CD14-positive monocyte (primary cell): ENCODE results near the gene MALL. TPM values are rescaled to one million over a fixed set of nuclear protein-coding genes. Genes with fewer than 3 reads are reported as not detected.
"Not testable (repeated sequence)": the region's sequence is repeated elsewhere in the genome, so short reads cannot be mapped to it uniquely, and the experiment has no call there.

ENCODE experiments used
- DNase-seq, 3 donors: peaks; one replicate each; pipeline ENCODE4 v3.0.0-alpha.2; 2011 to 2022
- H2AFZ ChIP-seq: 2 replicates; pipeline ENCODE4 v1.6.0; 2012; ENCODE audit warnings: mild to moderate bottlenecking, low read depth, low read length, inconsistent platforms; ENCODE audit not compliant: insufficient read depth, poor library complexity, severe bottlenecking
- H3K27ac ChIP-seq, 2 donors: 1 replicate in 1 of 2; 2 replicates in 1 of 2; pipeline ENCODE4 v1.5.1; 2012 to 2013; ENCODE audit warnings: low read length in 2 of 2, control low read depth in 1 of 2, inconsistent platforms in 1 of 2, low read depth in 1 of 2, mild to moderate bottlenecking in 1 of 2
- H3K27me3 ChIP-seq, 2 donors: one replicate each; pipeline versions ENCODE4 v1.6.0 to v1.6.1; 2011 to 2013; ENCODE audit warnings: low read length in 2 of 2; ENCODE audit not compliant: control insufficient read depth in 2 of 2, insufficient read depth in 2 of 2
- H3K36me3 ChIP-seq, 2 donors: replicated peaks in 1 of 2; 1 replicate in 1 of 2; 2 replicates in 1 of 2; pipeline versions ENCODE4 v1.5.1 to v1.6.1; 2012 to 2013; ENCODE audit warnings: low read length in 2 of 2, control low read depth in 1 of 2, inconsistent platforms in 1 of 2, mild to moderate bottlenecking in 1 of 2; ENCODE audit not compliant: insufficient read depth in 2 of 2, control insufficient read depth in 1 of 2
- H3K4me1 ChIP-seq, 2 donors: 1 replicate in 1 of 2; 2 replicates in 1 of 2; pipeline versions ENCODE4 v1.5.1 to v1.6.1; 2012 to 2013; ENCODE audit warnings: low read length in 2 of 2, control low read depth in 1 of 2, inconsistent platforms in 1 of 2, mild to moderate bottlenecking in 1 of 2, moderate library complexity in 1 of 2; ENCODE audit not compliant: insufficient read depth in 2 of 2, control insufficient read depth in 1 of 2
- H3K4me2 ChIP-seq: replicated peaks from 2 replicates; pipeline ENCODE3; 2012; ENCODE audit warnings: low read length, moderate library complexity, mild to moderate bottlenecking; ENCODE audit not compliant: poor library complexity, severe bottlenecking; ENCODE audit errors: extremely low read depth
- H3K4me3 ChIP-seq, 3 experiments: fragments of 200-600 bp in 1 of 3; sonication (generic) in 1 of 3; replicated peaks in 1 of 3; 1 replicate in 2 of 3; 2 replicates in 1 of 3; pipeline ENCODE4 v1.5.1; 2011 to 2013; ENCODE audit warnings: low read length in 3 of 3, mild to moderate bottlenecking in 3 of 3, control low read depth in 2 of 3, low read depth in 2 of 3, inconsistent platforms in 1 of 3, moderate library complexity in 1 of 3
- H3K79me2 ChIP-seq: 2 replicates; pipeline ENCODE4 v1.6.0; 2012; ENCODE audit warnings: mild to moderate bottlenecking, control low read depth, inconsistent platforms, low read length, moderate library complexity; ENCODE audit not compliant: insufficient read depth
- H3K9ac ChIP-seq: 2 replicates; pipeline ENCODE4 v1.6.0; 2017; ENCODE audit warnings: low read length, mild to moderate bottlenecking; ENCODE audit not compliant: insufficient read depth, poor library complexity, severe bottlenecking
- H3K9me3 ChIP-seq, 2 donors: replicated peaks in 1 of 2; 1 replicate in 1 of 2; 2 replicates in 1 of 2; pipeline versions ENCODE4 v1.5.1 to v1.6.1; 2012 to 2013; ENCODE audit warnings: low read length in 2 of 2, control low read depth in 1 of 2; ENCODE audit not compliant: control insufficient read depth in 1 of 2, insufficient read depth in 1 of 2
- H4K20me1 ChIP-seq: 2 replicates; pipeline ENCODE4 v1.6.0; 2012; ENCODE audit warnings: mild to moderate bottlenecking, low read length, control low read depth, moderate library complexity; ENCODE audit not compliant: insufficient read depth
- H3K27ac Mint-ChIP-seq, 7 donors: one replicate each; pipeline ENCODE4 v1.8.0; 2020; ENCODE audit warnings: mild to moderate bottlenecking in 7 of 7, mixed read lengths in 7 of 7, moderate library complexity in 6 of 7, inconsistent platforms in 2 of 7
- H3K27me3 Mint-ChIP-seq, 3 donors: one replicate each; pipeline ENCODE4 v1.8.0; 2021 to 2022; ENCODE audit warnings: low read depth in 3 of 3, mild to moderate bottlenecking in 3 of 3, mixed read lengths in 3 of 3, moderate library complexity in 3 of 3, inconsistent platforms in 1 of 3
- H3K36me3 Mint-ChIP-seq, 2 donors: one replicate each; pipeline ENCODE4 v1.8.0; 2020; ENCODE audit warnings: mixed read lengths in 2 of 2, inconsistent platforms in 1 of 2, mild to moderate bottlenecking in 1 of 2
- H3K4me1 Mint-ChIP-seq: one replicate; pipeline ENCODE4 v1.8.0; 2020; ENCODE audit warnings: mild to moderate bottlenecking, mixed read lengths
- H3K4me3 Mint-ChIP-seq, 2 donors: one replicate each; pipeline ENCODE4 v1.8.0; 2020; ENCODE audit warnings: mild to moderate bottlenecking in 2 of 2, mixed read lengths in 2 of 2, moderate library complexity in 1 of 2
- H3K9me3 Mint-ChIP-seq, 7 donors: one replicate each; pipeline ENCODE4 v1.8.0; 2020 to 2022; ENCODE audit warnings: mixed read lengths in 7 of 7, mild to moderate bottlenecking in 6 of 7, moderate library complexity in 6 of 7, inconsistent platforms in 2 of 7
- WGBS: methylation state at CpG from one replicate; pipeline ENCODE4 v1.1.5; 2013; ENCODE audit warnings: missing lambda C conversion rate; ENCODE audit not compliant: insufficient coverage; 5-methylcytosine and 5-hydroxymethylcytosine counted together
- intact Hi-C, 2 donors: fragments of 100-400 bp; cut with micrococcal nuclease; formaldehyde crosslinking; loops; one replicate each; pipeline versions ENCODE4 v1.15.0 to v1.15.1; 2023
- polyA plus RNA-seq, 3 donors: library from polyadenylated mRNA; depleted of rRNA in 1 of 3; unstranded in 2 of 3; stranded (reverse) in 1 of 3; fragments of 300-500 nt in 2 of 3; fragments of >200 nt in 1 of 3; fragmentation: Illumina TruSeq in 2 of 3; gene quantifications; 1 replicate in 2 of 3; 2 replicates in 1 of 3; pipeline ENCODE4 v1.2.3, GENCODE V29; 2012 to 2021

The MALL gene
- polyA plus RNA-seq, 3 donors, result 0.12 TPM; not detected in 2

GRCh38 chr2:110054521-110055407 lies 60.9 kb downstream of the MALL start:
- H3K27me3 Mint-ChIP-seq, H2AFZ ChIP-seq, H3K79me2 ChIP-seq, H4K20me1 ChIP-seq, H3K36me3 ChIP-seq, H3K9me3 ChIP-seq, H3K4me2 ChIP-seq, H3K4me1 Mint-ChIP-seq, H3K27me3 ChIP-seq, DNase-seq, H3K4me3 Mint-ChIP-seq, H3K4me1 ChIP-seq, H3K4me3 ChIP-seq, H3K27ac Mint-ChIP-seq, H3K9ac ChIP-seq, intact Hi-C loops, H3K27ac ChIP-seq, H3K9me3 Mint-ChIP-seq, H3K36me3 Mint-ChIP-seq: not testable (repeated sequence)
- no CpG with 5 or more reads among the region's 11 CpGs for WGBS

DNA sequence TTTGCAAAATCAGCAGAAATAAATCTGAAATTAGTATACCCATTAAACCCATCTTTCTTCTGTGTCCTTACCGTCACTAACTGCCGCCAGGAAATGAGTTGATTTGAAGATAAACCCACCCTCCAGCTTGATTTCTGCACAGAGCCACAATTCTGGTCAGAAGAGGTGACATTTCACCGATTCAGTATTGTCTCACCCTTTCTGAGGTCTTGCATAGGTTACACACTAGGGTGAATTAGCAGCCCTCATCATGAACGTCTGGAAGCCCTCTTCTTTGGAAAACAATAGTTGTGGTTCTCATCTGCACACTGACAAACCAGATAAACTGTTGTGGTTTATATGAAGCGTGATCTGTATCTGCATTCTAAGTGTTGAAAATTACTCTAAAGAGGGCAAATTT lies 61.9 kb downstream of the MALL start:
- H3K36me3 ChIP-seq, H3K9me3 ChIP-seq, intact Hi-C loops, H3K4me1 Mint-ChIP-seq, H3K4me1 ChIP-seq, H3K9ac ChIP-seq, H3K27ac Mint-ChIP-seq, H3K4me3 Mint-ChIP-seq, H3K36me3 Mint-ChIP-seq, H4K20me1 ChIP-seq, H3K27me3 ChIP-seq, DNase-seq, H3K4me2 ChIP-seq, H3K27ac ChIP-seq, H3K4me3 ChIP-seq, H2AFZ ChIP-seq, H3K9me3 Mint-ChIP-seq, H3K27me3 Mint-ChIP-seq, H3K79me2 ChIP-seq: not testable (repeated sequence)
- no CpG with 5 or more reads among the region's 5 CpGs for WGBS

- H3K27me3 ChIP-seq, H2AFZ ChIP-seq, H3K9ac ChIP-seq, H3K4me1 ChIP-seq, H3K27me3 Mint-ChIP-seq, H3K36me3 Mint-ChIP-seq, H3K79me2 ChIP-seq, H3K9me3 Mint-ChIP-seq, H3K36me3 ChIP-seq, H4K20me1 ChIP-seq, H3K4me3 ChIP-seq, intact Hi-C loops, H3K27ac ChIP-seq, H3K4me2 ChIP-seq, H3K27ac Mint-ChIP-seq, H3K4me1 Mint-ChIP-seq, DNase-seq, H3K9me3 ChIP-seq, H3K4me3 Mint-ChIP-seq: not testable (repeated sequence)
- no CpG with 5 or more reads among the region's 4 CpGs for WGBS
Observed at GRCh38 chr2:110052166-110052565, 63.5 kb downstream of the MALL start.

GRCh38 chr2:110050222-110050621 lies 65.4 kb downstream of the MALL start:
- H3K4me1 Mint-ChIP-seq, result not testable (repeated sequence)
- no CpG with 5 or more reads among the region's 5 CpGs for WGBS

More at GRCh38 chr2:110050222-110050621, 65.4 kb downstream of the MALL start:
- H3K9ac ChIP-seq, H3K36me3 ChIP-seq, H3K27me3 ChIP-seq, H3K27me3 Mint-ChIP-seq, H3K4me2 ChIP-seq, H3K79me2 ChIP-seq, H3K4me1 ChIP-seq, DNase-seq, H3K27ac Mint-ChIP-seq, H3K36me3 Mint-ChIP-seq, H3K9me3 Mint-ChIP-seq, H3K9me3 ChIP-seq, H3K27ac ChIP-seq, intact Hi-C loops, H4K20me1 ChIP-seq, H2AFZ ChIP-seq, H3K4me3 Mint-ChIP-seq, H3K4me3 ChIP-seq: not testable (repeated sequence)
